GM23248 (cell line): ENCODE measurements around the gene SKIC3.

Source experiments
- EZH2 ChIP-seq: fragments of 200-600 bp; sonication (generic); IDR thresholded peaks from 2 replicates; pipeline ENCODE4 v1.6.1; 2018; ENCODE audit warnings: antibody characterized with exemption, mild to moderate bottlenecking; ENCODE audit not compliant: insufficient read depth, poor library complexity, severe bottlenecking
- EZH2phosphoT487 ChIP-seq: fragments of 200-600 bp; sonication (generic); IDR thresholded peaks from 2 replicates; pipeline ENCODE4 v1.6.1; 2018; ENCODE audit warnings: antibody characterized with exemption, moderate library complexity, mild to moderate bottlenecking, low read depth; ENCODE audit not compliant: insufficient read depth

DNA sequence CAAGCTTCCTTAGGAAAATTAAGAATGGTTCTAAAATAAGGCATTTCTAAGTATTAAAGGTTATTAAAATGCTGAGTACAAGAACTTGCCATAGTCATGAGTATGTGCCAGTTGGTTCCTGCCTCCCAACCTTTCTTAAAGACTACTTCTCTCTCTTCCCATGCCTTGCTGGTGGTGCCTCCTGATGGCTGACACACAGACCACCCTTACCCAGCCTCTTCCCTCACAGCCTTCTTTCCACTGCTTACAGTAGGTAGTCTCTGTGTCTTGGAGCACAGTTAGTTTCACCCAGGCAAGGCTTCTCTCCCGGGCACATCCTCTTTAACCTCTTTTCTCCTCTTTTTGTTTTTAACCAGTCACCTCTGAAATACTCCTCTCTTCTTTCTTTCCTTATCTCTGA is 44.5 kb upstream of the SKIC3 start:
- TF ChIP-seq EZH2: no peak
- no peak for TF ChIP-seq EZH2phosphoT487
